Small intestine (tissue), 7 donors: ENCODE results near the gene TEX35. TPM values are rescaled to one million over a fixed set of nuclear protein-coding genes. Genes with fewer than 3 reads are reported as not detected.

Experiments used
- DNase-seq, 2 donors: peaks; one replicate each; pipeline versions ENCODE4 v3.0.0 to v3.0.0-alpha.2; 2013
- FAIRE-seq: peaks from 2 replicates; lab custom pipeline; 2012; peaks lifted over from hg19 to GRCh38; lab: Jason Lieb, UNC
- H3K27ac ChIP-seq, 3 donors: one replicate each; pipeline ENCODE4 v1.5.1; 2013; ENCODE audit warnings: low read length in 2 of 3, mild to moderate bottlenecking in 2 of 3, control low read depth in 1 of 3, inconsistent platforms in 1 of 3, low read depth in 1 of 3, moderate library complexity in 1 of 3
- H3K27me3 ChIP-seq, 3 donors: one replicate each; pipeline ENCODE4 v1.6.1; 2013; ENCODE audit warnings: low read length in 3 of 3, inconsistent platforms in 1 of 3; ENCODE audit not compliant: control insufficient read depth in 3 of 3, insufficient read depth in 3 of 3
- H3K36me3 ChIP-seq, 3 donors: one replicate each; pipeline ENCODE4 v1.6.1; 2013; ENCODE audit warnings: low read length in 3 of 3, inconsistent platforms in 1 of 3, low read depth in 1 of 3, mild to moderate bottlenecking in 1 of 3, moderate library complexity in 1 of 3; ENCODE audit not compliant: control insufficient read depth in 3 of 3, insufficient read depth in 2 of 3
- H3K4me1 ChIP-seq, 3 donors: one replicate each; pipeline ENCODE4 v1.6.1; 2013; ENCODE audit warnings: low read length in 2 of 3, inconsistent platforms in 1 of 3, low read depth in 1 of 3, mild to moderate bottlenecking in 1 of 3, moderate library complexity in 1 of 3; ENCODE audit not compliant: control insufficient read depth in 3 of 3, insufficient read depth in 2 of 3
- H3K4me3 ChIP-seq, 3 donors: one replicate each; pipeline ENCODE4 v1.5.1; 2013; ENCODE audit warnings: low read length in 3 of 3, control low read depth in 1 of 3, inconsistent platforms in 1 of 3, low read depth in 1 of 3, mild to moderate bottlenecking in 1 of 3, moderate library complexity in 1 of 3
- H3K9me3 ChIP-seq, 2 donors: one replicate each; pipeline ENCODE4 v1.6.1; 2013; ENCODE audit warnings: low read depth in 1 of 2, low read length in 1 of 2; ENCODE audit not compliant: control insufficient read depth in 2 of 2, insufficient read depth in 1 of 2
- WGBS, 3 donors: extraction: QIAGEN DNeasy Blood & Tissue Kit; methylation state at CpG; one replicate each; pipeline ENCODE4 v1.1.7; 2013; 5-methylcytosine and 5-hydroxymethylcytosine counted together
- polyA plus RNA-seq, 4 donors: library from polyadenylated mRNA; stranded (reverse) in 3 of 4; unstranded in 1 of 4; fragments of 200-250 nt in 3 of 4; fragments of 120-200 nt in 1 of 4; gene quantifications; one replicate each; pipeline versions ENCODE4 v1.2.1 to v1.2.3, GENCODE V29; 2013
- donor health status: healthy with polysubstance abuse.
- donor health status: control.
- donor health status: control.
- donor health status: Bipolar disorder and iron deficiency.
- donor health status: healthy.

The TEX35 gene
- polyA plus RNA-seq, 4 donors: 0.04 to 2.5 (median 0.87) TPM

DNA sequence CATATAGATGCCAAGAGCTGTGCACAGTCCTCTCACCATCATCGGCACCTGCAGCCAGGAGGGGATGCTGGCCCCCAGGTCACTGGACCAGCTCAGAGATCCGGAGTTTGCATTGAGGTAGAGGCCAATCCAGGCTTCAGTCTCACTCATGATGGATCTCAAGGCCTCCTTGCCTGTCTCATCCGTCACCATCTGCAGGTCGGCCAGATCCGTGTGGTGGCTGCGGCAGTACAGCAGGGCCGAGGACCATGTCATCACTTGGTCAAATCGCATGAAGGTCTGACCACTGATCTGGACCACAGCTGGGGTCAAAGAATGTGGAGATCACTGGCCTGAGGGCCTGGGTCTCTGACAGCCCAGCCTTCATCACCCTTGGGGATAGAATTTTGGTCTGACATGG is 22.8 kb upstream of the TEX35 start:
- no peak for FAIRE-seq
- H3K27ac ChIP-seq: no peak overlapping the region
- WGBS, 3 donors: 91 to 96% (median 95%) methylated on average over 8 of the region's 8 CpGs
- H3K4me1 ChIP-seq: peaks cover 0 to 12% (median 0%) of the 10 kb centered on the region in 3 donors
- no peak overlapping the region for H3K4me3 ChIP-seq
- no peak for DNase-seq
- no peaks in the 10 kb centered on the region for H3K9me3 ChIP-seq
- peaks cover 0 to 10% (median 0%) of the 10 kb centered on the region in 3 donors for H3K27me3 ChIP-seq
- no peaks in the 10 kb centered on the region for H3K36me3 ChIP-seq

DNA sequence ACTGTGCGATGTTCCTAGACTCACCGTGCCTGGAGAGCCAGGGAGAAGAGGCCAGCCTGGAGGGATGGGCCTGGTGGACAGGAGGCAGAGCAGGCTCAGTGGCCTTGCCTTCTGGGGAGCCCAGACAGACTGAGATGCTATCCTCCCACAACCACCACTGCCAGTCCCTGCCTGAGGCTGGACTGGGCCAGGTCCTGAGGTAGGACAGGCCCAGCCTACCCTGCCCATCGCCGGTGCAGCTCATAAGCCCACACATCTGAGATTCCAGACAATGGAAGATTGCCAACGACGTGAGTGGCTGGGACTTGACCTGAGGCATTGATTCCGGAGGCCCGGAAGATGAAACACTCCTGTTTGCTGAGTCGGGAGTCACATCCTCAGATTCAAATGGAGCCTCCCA is 21.9 kb upstream of the TEX35 start:
- H3K27me3 ChIP-seq: peaks cover 0 to 10% (median 0%) of the 10 kb centered on the region in 3 donors
- H3K4me3 ChIP-seq: no peak overlapping the region
- no peak overlapping the region for H3K27ac ChIP-seq
- DNase-seq: no peak
- no peaks in the 10 kb centered on the region for H3K36me3 ChIP-seq
- H3K9me3 ChIP-seq: no peaks in the 10 kb centered on the region
- 92 to 94% (median 93%) methylated on average over 9 of the region's 9 CpGs for WGBS, 3 donors
- H3K4me1 ChIP-seq: peaks cover 0 to 12% (median 0%) of the 10 kb centered on the region in 3 donors
- no peak for FAIRE-seq

DNA sequence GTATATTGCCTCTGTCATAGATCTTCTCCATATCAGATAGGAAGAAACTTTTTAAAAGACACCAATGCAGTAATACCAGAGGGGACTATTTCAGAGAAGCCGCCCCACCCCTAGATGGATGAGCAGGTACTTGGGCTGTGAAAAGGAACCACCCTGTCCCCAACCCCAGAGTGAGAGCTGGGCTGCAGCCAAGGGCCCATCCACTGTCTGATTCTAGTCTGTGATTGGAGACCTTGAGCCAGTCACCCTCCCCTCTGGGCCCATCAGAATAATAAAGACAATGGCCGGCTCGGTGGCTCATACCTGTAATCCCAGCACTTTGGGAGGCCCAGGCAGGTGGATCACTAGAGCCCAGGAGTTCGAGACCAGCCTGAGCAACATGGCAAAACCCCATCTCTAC is 21.2 kb upstream of the TEX35 start:
- no peak for DNase-seq
- no peaks in the 10 kb centered on the region for H3K36me3 ChIP-seq
- peaks cover 0 to 7% (median 0%) of the 10 kb centered on the region in 3 donors for H3K4me1 ChIP-seq
- no peak overlapping the region for H3K27ac ChIP-seq
- WGBS, 3 donors: 81 to 88% (median 88%) methylated on average over 4 of the region's 4 CpGs
- H3K9me3 ChIP-seq: no peaks in the 10 kb centered on the region
- no peak for FAIRE-seq
- no peak overlapping the region for H3K4me3 ChIP-seq
- peaks cover 0 to 10% (median 0%) of the 10 kb centered on the region in 3 donors for H3K27me3 ChIP-seq

DNA sequence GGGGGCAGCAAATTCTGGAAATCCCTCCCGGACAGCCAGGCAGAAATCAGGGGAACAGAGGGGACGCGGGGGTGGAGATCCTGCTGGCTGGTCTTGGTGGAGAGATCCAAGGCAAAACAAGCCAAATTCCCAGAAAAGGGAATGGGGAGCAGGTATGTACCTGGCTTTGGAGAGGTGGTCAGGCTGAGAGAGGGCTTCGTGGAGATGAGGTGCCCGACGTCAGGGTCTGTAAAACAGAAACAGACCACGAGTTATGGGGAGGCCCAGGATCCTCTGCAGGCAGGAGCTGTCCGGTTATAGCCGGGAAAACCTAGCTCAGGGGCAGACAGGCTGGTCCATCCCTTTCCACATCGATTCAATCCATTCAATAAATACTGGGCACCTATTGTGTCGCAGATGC is 20.6 kb upstream of the TEX35 start:
- WGBS, 3 donors: 85 to 88% (median 88%) methylated on average over 11 of the region's 11 CpGs
- DNase-seq (no peak), FAIRE-seq (no peak)
- Histone ChIP-seq H3K36me3 (no peaks in the 10 kb centered on the region), H3K27ac (no peak overlapping the region), H3K9me3 (no peaks in the 10 kb centered on the region), H3K4me1 (peaks cover 0 to 3% (median 0%) of the 10 kb centered on the region in 3 donors), H3K4me3 (no peak overlapping the region), H3K27me3 (peaks cover 0 to 6% (median 0%) of the 10 kb centered on the region in 3 donors)

DNA sequence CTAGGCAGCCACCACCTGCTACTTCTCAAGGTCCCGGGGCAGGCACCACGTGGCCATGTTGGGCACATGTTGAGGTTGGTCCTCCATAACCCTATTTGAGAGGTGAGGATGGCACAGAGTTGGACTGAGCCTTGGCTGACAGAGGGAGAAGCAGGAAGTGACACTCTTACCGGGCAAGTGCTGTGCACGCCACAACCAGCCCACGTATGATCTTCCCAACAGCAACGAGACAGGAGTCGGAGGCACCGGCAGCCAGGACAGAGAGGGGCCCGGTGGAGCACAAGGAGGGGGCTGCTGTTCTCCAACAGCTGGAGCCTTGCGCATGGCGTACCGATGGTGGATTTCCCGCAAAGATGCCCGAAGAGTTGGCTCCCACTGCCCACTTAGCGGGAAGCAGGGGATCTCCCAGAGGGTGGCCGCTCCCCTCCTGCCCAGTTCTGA is 19.6 kb upstream of the TEX35 start:
- H3K36me3 ChIP-seq: no peaks in the 10 kb centered on the region
- FAIRE-seq (no peak), DNase-seq (no peak)
- H3K9me3 ChIP-seq: no peaks in the 10 kb centered on the region
- H3K4me3 ChIP-seq: no peak overlapping the region
- WGBS, 3 donors: 92 to 95% (median 94%) methylated on average over 15 to 16 of the region's 16 CpGs
- H3K27ac ChIP-seq: no peak overlapping the region
- H3K4me1 ChIP-seq: no peaks in the 10 kb centered on the region
- no peaks in the 10 kb centered on the region for H3K27me3 ChIP-seq

DNA sequence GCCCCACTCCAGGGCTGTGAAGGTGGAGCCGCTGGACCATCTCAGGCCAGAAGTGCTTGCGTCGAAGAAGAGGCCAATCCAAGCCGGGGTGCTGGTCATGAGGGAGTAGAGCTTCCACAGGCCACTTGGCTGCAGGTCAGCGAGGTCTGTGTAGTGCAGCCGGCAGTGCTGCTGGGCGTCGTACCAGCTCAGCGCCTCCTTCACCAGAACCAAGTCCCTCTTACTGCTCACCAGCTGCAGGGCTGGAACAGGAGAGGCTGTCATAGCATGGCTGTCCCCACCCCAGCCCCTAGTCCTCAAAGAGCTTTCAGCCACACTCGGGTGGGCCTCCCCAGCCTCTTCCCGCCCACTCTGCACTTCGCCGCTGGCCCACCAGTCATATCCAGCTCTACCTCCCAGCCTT is 18.3 kb upstream of the TEX35 start:
- Histone ChIP-seq H3K36me3 (no peaks in the 10 kb centered on the region), H3K9me3 (no peaks in the 10 kb centered on the region), H3K4me1 (no peaks in the 10 kb centered on the region), H3K4me3 (no peak overlapping the region), H3K27me3 (no peaks in the 10 kb centered on the region), H3K27ac (no peak overlapping the region)
- 92 to 97% (median 93%) methylated on average over 13 of the region's 13 CpGs for WGBS, 3 donors
- FAIRE-seq (no peak), DNase-seq (no peak)

DNA sequence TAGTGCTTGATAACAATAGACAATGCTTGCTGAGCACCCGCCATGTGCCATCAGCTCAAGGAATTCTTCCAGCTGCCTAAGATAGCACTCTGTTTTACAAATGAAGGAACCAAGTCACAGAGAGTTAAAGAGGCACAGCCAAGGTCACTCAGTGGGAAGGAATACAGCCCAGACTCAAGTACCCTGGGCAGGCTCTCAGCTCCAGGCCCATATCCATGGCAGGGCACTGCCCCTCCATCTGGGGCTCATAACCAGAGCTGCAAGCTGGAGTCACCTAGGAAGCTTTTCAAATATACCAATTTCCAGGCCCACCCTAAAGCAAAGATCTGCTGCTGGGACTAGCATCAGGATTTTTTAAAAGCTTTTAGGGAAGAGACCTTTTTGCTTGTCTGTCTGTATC is 17.8 kb upstream of the TEX35 start:
- DNase-seq (no peak), FAIRE-seq (no peak)
- Histone ChIP-seq H3K36me3 (no peaks in the 10 kb centered on the region), H3K27ac (no peak overlapping the region), H3K4me3 (no peak overlapping the region), H3K27me3 (no peaks in the 10 kb centered on the region), H3K9me3 (no peaks in the 10 kb centered on the region), H3K4me1 (peaks cover 0 to 2% (median 0%) of the 10 kb centered on the region in 3 donors)
- whole genome bisulfite sequencing, 3 donors: 93 to 100% (median 96%) methylated on average over 1 of the region's 1 CpG

DNA sequence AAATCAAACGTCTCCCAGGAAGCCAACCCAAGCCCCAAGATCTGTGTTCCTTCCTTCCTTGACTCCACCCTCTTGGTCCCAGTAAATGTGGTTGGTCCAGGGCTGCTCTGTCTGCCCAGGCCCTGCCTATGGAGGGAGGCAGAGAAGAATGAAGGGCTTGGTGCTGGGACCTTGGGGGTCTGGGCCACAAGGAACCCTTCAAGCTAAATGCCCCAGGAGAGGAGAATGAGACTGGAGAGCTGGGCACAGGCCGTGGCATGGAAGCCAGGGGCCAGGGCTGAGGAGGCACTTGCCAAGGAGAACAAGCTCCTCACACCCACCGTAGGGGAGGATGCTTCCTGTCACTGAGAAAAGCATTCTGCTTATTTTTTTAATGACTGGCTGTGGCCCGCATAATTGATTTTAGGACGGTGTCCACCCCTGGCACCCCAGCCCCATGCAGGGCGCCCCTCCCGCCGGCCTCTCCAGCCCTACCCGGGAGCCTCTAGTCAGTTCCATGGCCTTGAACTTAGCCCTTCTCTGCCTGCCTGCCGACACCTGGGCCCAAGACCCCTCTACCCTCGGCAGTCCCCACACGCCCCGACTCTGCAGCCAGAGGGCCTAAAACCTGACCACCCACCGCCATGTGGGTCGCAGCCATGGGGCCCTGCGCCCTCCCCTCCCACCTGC is 17.0 kb upstream of the TEX35 start:
- Histone ChIP-seq H3K4me3 (no peak overlapping the region), H3K9me3 (no peaks in the 10 kb centered on the region), H3K36me3 (no peaks in the 10 kb centered on the region), H3K4me1 (peaks cover 0 to 2% (median 0%) of the 10 kb centered on the region in 3 donors), H3K27me3 (no peaks in the 10 kb centered on the region), H3K27ac (no peak overlapping the region)
- no peak for DNase-seq
- 74 to 88% (median 82%) methylated on average over 14 to 16 of the region's 16 CpGs for WGBS, 3 donors
- no peak for FAIRE-seq
